Uterus (tissue), 2 donors: ENCODE data around the gene ZNF892.

ENCODE experiments used
- CTCF ChIP-seq, 4 experiments: fragments of 200-600 bp in 2 of 4; fragments of 450-650 bp in 2 of 4; sonication (generic) in 2 of 4; IDR thresholded peaks; one replicate each; pipeline ENCODE4 v1.5.1; 2016 to 2019; ENCODE audit warnings: antibody characterized with exemption in 4 of 4, mild to moderate bottlenecking in 2 of 4, moderate library complexity in 1 of 4
- POLR2A ChIP-seq, 2 donors: fragments of 450-650 bp; IDR thresholded peaks; one replicate each; pipeline ENCODE4 v1.6.1; 2016; ENCODE audit warnings: antibody characterized with exemption in 2 of 2, mild to moderate bottlenecking in 1 of 2, moderate library complexity in 1 of 2

GRCh38 chr2:95203911-95204310 lies 3.4 kb upstream of the ZNF892 start:
- TF ChIP-seq POLR2A (IDR thresholded peaks at IDR 0.05) (no peak), CTCF (IDR thresholded peaks at IDR 0.05) (no peak)
